HG02642 (cell line): ENCODE measurements around the gene KHNYN.
"Not testable (repeated sequence)": the region's sequence is repeated elsewhere in the genome, so short reads cannot be mapped to it uniquely, and the experiment has no call there.

Experiments used
- ATAC-seq: cut with Tn5 transposase; IDR thresholded peaks from one replicate; pipeline ENCODE4 v1.9.1; 2021; ENCODE audit warnings: mild to moderate bottlenecking; ENCODE audit not compliant: unreplicated experiment, poor library complexity

The KHNYN gene

DNA sequence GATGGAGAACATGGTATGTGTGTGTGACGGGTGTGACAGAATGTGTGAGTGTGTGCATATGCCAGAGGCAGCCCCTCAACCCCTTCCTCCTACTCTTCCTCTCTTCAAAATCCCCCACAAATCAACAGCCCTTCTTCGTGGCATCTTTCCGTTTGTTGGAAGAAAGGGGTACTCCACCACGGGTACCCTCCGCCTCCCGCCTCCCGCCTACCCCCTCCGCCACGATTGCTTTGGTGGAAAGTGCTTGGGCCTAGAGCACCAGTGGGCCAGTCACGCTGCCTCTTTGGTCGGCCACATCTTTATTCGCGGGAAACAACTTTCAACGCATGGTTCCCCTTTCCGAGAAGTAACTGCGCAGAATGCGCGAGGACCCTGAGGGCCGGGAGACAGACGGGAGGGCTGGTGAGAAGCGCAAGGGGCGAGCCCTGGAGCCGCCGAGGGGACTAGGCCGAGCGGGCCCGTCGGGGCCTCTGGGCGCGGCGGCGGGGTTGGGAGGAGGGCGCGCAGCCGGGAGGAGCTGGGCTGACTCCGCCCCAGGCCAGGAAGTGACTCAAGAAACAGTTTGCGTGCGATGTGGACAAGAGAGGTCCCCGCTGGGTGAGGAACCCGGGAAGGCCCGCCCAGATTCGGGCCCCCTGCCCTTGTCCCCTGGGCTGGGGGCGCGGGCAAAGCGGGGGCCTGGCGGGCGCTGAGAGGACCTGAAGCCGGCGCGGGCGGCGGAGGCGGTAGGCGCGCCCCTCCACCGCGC, at the start of gene KHNYN, which contains the start of gene CBLN3:
Gene KHNYN, plus strand, starts transcription at position 560 of the 748 bp plus-strand sequence. CDS start 777 bp downstream, outside the sequence.
Gene CBLN3, minus strand, starts transcription at position 274 of the 748 bp plus-strand sequence. CDS start 614 bp downstream, outside the sequence.
- ATAC-seq, result peak; percentile 83

DNA sequence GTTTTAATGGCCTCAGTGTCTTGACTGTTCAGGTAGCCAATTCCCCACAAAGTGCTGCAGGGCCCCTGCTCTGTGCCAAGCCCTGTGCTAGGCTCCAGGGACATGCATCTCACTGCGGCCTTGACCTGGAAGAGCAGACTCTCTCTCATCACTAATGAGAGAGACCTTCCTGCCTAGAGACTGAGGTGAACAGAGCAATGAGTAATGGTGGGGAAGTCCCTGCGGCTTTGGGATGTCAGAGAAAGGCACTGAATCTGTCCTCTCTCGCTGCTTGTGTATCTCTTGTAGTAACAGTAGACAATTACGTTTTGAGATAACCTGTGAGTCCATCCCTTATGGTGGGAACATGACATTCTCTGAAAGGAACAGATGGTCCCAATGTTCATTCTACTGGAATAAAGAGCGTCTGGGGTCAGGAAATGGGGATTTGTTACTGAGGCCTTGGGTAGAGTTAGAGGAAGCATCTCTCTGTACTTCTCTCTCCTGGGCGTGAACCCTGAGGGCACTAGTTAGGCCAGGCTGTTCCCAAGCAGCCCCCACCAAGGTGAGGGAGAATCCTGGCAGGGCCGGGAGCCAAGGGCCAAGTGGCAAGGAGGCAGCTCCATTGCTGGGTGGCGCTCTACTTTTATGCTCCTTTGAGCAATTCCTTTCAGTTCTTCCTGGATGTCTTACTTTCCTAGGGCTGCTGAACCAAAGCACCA, 48.2 kb upstream of the KHNYN start:
- ATAC-seq, result no peak

DNA sequence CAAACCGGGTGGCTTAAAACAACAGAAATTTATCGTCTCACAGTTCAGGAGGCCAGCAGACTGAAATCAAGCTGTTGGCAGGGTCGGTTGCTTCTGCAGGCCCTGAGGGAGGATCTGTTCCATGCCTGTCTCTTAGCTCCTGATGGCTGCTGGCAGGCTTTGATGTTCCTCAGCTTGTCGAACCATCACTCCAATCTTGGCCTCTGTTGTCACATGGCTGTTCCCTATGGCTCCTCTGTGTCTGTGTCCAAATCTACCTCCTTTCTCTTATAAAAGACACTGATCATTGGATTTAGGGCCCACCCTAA, 47.7 kb upstream of the KHNYN start:
- ATAC-seq, result no peak

DNA sequence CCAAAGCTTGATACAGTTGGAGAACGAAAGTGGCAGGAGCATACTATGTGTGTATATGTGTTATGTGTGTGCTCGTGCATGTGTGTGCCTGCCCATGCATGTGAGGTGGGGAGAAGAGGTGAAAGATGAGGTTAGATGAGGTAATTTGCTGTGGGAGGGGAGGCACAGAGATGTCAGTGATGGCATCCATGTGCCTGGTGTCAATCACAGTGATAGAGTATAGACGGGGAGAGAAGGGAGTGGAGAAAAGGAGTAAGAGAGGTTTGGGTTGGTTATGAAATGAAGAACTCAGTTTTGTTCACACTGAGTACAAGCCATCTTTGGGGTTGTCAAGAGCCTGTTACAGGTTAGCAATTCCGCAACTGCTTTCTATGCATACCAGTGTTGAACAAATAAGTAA, 45.6 kb upstream of the KHNYN start:
- no peak for ATAC-seq

DNA sequence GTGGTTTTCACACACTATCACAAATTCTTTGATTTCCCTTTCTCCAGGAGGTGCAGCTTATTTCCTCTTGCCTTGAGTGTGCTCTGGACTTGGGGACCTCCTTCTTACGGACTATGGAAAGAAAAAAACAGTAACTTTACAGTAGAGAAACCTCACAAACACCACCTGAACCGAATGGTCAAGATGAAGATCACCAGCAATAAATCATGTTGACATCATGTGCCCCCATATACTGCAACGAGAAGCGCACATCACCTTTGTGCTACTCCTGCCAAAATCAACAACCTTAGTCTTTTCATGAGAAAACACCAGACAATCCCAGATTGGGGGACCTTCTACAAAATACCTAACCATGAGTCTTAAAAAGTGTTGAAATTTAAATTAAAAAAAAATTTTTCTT, 44.2 kb upstream of the KHNYN start:
- ATAC-seq, result no peak

DNA sequence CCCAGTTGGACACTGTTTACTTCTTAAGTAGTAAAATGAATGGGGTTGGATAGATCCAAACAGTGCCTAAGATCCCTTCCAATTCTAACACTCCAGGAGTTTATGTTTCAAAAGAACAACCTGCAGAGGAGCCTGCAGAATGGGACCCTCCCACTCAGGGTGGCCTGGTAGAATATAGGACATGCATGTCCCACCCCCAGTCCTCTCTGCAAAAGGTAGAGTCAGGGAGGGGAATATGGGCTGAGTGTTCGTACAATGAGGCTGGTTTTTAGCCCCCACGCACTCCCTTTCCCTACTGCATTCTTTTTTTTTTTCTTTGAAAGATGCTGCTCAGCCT, 42.8 kb upstream of the KHNYN start:
- ATAC-seq, result no peak

DNA sequence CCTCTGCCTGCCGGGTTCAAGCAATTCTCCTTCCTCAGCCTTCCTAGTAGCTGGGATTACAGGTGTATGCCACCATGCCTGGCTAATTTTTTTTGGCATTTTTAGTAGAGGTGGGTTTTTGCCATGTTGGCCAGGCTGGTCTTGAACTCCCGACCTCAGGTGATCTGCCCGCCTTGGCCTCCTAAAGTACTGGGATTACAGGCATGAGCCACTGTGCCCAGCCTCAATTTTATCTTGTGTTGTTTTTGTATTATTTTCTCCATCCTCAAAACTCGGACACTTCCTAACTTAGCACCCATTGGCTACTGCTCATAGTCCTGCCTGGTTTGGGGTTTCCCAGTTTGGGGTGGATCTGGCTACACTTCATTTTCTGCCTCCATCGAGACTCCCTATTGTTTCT, 42.2 kb upstream of the KHNYN start:
- ATAC-seq, result not testable (repeated sequence)

DNA sequence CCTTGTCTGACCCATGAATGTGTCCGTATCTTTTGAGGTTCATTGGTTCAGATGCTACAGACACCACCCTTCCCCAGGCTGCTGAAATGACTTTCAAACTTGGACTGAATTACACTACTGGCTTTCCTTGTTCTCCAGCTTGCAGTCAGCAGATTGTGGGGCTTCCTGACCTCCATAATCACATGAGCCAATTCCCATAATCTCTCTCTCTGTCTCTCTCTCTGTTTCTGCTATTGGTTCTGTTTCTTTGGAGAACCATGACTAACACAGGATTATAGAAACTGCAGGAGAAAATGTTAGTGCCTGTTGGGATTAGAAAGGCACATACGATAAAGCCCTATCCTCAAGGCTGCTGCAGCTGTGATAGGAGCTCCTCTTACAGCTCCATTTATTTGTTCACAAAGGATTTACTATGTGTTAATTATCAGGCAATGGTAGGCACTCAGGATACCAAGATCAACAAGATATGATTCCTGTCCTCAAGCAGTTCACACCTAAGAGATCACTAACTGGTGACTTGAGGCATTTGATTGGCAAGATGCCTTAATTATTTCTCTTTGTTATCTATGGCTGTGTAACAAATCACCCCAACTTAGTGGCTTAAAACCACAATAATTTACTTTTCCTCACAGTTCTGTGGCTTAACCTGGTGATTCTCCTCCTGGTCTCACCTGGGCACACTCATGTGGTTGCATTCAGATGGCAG, 41.1 kb upstream of the KHNYN start:
- ATAC-seq, result no peak

DNA sequence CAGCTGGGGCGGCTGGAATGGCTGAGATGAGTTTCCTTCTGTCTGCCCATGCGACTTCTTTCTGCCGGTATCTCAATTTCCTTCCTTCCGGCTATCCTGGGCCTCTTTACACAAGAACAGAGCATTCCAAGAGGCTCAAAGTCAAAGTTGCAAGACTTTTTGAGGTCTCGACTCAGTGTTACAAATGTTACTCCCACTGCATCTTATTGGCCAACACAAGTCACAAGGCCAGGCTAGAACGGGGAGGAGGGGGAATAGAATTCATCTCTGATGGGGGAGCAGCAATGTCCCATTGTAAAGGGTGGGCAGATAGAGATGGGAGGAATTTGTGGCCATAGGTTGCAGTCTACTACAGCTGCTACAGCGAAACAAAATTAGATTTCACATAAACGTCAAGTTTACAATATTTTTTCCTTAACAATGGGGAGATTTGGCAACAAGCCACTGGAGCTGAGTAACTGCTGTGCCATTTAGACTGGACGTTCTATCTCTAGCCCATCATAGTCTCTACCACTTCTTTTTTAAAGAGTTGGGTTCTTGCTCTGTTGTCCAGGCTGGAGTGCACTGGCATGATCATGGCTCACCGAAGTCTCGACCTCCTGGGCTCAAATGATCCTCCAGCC, 40.4 kb upstream of the KHNYN start:
- ATAC-seq, result no peak

DNA sequence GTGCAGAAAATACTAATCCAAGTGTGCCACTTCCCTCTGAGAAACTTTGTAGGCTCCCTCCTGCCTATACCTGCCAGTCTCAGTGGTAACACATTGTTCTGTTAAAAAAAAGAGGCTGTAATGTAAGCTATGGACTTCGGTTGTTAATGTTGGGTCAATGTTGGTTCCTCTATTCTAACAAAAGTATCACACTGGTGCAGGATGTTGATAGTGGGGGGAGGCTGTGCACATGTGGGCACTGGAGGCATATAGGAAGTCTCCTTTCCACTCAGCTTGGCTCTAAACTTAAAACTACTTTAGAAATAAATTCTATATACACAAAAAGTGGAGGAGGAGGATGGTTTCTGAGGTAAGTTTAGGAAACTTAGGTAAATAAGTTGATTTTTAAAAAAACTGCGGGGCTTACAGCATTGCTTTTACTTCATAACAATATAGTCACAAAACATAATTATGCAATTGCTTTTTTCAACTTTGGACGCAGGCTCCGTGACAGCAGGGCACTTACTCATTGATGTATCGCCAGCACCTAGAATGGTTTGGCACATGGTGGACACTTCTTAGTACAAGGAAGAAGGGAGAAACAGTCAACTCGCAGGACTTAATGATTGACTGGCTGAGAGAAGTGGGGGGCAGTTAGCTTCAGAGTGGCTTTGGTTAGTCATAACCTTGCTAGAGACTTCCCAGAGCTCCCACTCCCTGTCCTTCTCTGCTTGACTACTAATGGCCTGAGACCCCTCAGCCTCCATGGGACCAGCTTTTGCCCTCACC, 38.9 kb upstream of the KHNYN start:
- ATAC-seq, result no peak

DNA sequence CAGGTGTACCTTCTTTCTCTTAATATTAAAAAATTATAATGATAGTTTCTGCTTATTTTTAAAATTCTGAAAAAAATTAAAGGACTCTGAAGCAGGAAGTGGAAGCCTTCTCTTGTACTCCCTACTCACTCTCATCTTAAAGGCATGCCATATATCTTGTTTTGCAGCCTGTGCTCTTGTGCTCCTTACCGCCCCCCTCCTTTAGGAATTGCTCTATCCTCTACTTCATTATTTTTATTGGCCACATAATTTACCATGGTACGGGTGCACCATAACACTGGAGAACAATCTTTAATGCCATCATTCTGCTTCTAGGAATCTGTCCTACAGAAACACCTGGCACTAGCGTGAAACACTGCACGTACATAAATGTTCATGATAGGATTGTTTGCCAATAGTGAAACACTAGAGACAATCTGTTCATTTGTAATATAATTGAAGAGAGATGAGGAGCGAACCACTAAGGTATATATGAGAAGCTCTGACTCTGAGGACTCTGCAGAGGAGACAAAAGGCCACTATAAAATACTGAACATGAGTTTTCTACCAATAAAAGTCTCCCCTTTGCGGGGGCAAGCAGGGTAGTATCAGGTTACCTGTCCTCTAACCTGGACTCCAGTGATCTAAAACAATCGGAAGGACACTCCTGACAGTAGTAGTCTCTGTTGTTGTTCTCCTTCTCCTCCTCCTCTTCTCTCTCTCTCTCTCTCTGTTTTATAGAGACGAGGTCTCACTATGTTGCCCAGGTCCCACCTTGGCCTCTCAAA, 37.2 kb upstream of the KHNYN start:
- no peak for ATAC-seq

DNA sequence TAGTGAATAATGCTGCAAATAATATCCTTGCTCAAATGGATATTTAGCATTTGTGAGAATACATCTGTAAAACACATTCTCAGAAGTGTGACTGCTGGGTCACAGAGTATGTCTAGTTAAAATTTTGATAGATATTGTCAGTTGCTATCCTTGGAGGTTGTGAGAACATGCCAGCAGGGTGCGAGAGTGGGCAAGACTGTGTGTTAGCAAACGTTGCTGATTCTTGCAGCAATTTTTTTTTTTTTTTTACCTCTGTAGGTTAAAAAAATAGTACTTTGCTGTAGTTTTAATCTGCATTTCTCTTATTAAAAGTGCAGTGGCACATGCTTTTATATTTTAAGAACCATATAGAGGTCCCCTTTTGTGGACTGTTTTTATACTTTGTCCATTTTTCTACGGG, 35.5 kb upstream of the KHNYN start:
- ATAC-seq, result no peak

DNA sequence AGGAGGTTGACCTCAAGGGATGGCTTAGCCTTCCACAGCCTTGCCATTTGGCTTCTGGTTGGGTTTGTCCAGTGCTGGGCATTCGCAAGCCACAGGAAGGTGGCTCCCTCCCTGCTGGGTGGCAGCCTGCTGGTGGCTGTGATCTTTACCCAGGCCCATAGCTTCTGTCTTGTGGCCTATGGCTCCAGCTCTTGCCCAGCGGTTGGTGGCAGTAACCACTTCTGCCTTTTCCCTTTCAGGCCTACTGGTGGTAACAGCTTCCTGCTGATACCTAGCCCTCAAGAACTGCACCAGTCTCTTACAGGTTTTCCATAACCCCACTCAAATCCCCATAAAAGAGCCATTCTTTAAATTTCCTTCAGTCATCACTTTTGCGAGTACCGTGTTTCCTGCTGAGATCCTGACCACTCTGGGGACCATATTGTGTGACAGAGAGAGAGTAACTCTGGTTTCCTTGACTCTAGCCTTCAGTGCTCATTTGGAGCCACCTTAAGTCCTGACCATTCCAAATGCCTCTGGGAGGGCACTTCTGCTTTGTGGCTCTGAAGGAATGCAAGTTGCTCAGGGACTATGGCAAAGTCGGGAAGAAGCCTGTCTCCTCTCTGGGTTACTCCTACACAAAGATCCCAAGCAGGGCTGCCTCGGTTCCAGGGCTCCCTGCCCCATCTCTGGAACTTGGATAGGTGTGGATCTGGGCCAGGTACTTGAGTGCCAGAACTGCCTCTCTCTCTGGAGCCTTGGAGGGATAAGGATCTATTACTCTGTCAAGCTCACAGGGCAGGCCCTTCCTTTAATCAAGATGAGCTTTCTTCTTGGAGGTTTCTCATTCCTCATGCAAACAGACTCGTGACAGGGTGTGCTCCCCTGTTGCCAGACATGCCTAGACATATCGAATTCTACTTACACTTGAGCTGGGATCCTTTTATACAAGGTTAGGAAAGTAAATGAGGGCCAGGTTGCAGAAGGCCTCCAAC, 33.9 kb upstream of the KHNYN start:
- no peak for ATAC-seq

DNA sequence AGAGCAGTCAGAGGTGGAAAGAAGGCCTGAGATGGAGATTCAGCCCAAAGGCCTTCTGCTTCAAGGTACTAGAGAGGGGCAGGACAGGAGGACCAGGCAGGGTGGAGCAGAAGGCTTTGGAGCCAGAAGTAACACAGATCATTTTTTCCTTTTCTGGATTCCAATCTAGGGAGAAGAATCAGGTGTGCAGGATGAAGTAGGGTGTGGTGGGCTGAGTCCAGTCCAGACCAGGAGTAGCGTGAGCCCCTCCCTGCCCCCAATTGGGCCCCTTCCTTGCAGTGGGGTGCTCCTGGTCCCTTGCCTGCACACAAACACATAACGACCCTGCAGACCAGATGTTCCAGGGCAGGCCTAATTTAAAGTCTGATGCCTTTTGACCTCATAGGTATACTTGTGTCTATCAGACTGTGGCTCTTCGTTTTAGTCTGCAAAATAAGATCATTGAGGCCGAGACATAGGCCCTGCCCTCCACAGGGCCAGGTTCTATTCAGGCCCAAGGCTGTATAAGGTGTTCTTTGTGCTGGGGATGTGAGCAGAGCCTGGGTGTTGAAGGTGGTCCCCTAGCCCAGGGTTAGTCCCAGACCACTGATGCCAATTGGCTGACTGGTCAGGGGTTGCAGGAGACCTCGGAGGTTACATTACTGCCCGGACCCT, 32.0 kb upstream of the KHNYN start:
- no peak for ATAC-seq

DNA sequence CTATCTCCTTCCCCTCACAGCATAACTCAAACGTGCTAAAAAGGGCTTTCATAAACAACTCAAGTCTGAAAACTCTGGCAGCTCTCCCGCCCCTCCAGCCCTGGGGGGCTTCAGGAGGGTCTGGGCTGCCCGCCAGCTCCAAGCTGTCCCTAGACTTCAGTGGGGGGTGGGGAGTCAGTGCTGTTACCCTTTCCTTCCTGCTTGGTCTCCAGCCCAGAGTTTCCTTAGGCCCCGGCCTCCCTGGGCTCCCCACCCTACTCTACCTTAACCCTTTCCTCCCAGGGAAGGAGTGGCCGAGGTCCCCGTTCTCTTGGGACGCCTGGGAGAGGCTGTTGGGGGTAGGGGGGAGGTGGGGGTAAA, 31.5 kb upstream of the KHNYN start:
- no peak for ATAC-seq

DNA sequence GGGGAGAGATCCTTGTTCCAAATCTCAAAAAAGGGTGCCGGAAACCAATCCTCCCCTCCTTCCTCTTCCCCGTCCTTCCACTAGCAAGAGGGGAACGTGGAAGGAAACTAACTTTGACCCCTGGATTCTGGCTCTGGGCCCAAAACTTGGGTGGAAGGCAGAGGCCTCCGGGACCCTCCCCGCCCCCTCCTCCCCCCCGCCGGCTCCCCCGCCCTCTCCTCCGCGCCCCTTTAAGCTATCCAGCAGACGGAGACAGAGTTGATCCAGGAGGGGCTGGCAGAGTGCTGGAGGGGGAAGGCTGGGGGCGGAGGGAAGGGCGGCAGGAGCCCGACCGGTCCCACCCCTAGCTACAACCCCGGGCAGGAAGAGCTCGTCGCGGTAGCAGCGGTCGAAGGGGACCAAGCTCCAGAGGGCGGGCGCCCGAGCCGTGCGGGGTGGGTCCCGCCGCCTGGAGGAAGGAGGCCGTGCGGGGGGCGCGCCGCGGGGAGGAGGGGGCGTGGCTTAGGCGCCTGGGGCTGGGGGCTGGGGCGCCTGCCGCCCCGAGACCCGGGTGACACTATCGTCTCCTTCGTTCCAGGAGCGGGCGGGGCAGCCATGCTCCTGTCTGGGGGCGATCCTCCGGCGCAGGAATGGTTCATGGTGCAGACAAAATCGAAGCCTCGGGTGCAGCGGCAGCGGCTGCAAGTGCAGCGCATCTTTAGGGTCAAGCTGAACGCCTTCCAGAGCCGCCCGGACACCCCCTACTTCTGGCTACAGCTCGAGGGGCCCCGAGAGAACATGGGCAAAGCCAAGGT, 30.9 kb upstream of the KHNYN start, which contains the start of gene NYNRIN:
Gene NYNRIN, plus strand, starts transcription at position 351 of the 794 bp plus-strand sequence. Its CDS starts 244 bp downstream, at position 595.
- ATAC-seq, result no peak

DNA sequence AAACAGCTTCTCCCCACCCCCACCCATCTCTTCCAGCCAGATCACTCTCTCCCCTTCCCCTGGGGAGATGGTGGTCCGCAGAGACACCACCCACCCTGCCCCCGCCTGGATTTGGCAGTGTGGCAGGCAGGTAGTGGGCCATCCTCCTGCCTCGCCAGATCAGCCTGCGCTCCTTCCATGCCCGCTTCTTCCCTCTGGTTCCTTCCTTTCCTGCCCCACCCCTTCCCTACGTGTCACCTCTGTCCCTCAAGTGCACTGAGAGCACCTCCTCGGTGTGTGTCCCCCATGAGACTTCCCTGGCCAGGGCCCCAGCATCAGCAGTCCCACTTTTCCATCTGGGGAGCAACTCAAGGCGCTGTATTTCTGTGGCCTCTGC, 30.3 kb upstream of the KHNYN start:
- ATAC-seq, result no peak
